ENCODE results near the gene PPFIA1. TPM values are rescaled to one million over a fixed set of nuclear protein-coding genes. Genes with fewer than 3 reads are reported as not detected.

PPFIA1 gene
- total and polyA plus RNA-seq, 2 experiments from 2014 or later: 34.1 to 48.1 TPM

DNA sequence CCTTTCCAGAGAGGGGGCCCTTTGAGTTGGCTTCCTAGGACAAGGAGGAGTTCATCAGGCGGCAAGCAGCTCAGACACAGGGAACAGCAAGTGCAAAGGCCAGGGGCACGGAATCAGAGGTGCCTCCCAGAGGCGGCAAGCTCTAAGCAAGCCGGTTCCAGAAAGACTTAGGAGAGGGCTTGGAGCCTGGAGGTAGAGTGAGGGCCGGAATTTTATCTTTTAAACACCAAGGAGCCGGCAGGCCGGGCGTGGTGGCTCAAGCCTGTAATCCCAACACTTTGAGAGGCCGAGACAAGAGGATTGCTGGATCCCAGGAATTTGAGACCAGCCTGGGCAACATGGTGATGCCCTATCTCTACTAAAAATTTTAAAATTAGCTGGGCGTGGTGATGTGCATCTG lies 40.8 kb upstream of the PPFIA1 start:
- TF ChIP-seq, protein P1, sequence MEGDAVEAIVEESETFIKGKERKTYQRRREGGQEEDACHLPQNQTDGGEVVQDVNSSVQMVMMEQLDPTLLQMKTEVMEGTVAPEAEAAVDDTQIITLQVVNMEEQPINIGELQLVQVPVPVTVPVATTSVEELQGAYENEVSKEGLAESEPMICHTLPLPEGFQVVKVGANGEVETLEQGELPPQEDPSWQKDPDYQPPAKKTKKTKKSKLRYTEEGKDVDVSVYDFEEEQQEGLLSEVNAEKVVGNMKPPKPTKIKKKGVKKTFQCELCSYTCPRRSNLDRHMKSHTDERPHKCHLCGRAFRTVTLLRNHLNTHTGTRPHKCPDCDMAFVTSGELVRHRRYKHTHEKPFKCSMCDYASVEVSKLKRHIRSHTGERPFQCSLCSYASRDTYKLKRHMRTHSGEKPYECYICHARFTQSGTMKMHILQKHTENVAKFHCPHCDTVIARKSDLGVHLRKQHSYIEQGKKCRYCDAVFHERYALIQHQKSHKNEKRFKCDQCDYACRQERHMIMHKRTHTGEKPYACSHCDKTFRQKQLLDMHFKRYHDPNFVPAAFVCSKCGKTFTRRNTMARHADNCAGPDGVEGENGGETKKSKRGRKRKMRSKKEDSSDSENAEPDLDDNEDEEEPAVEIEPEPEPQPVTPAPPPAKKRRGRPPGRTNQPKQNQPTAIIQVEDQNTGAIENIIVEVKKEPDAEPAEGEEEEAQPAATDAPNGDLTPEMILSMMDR (IDR thresholded peaks at IDR 0.05; ENCODE audit: low read depth, low read length): no peak
- Histone ChIP-seq H3K9me3 (ENCODE audit: low read depth) (no peaks in the 10 kb centered on the region), H3K27ac (no peak overlapping the region), H3K4me1 (ENCODE audit: low read depth) (no peaks in the 10 kb centered on the region), H3K4me3 (no peak overlapping the region), H3K27me3 (no peaks in the 10 kb centered on the region), H3K36me3 (no peaks in the 10 kb centered on the region)
- DNase-seq (ENCODE audit: low read depth in 1 of 2, low spot score in 1 of 2): no peak

DNA sequence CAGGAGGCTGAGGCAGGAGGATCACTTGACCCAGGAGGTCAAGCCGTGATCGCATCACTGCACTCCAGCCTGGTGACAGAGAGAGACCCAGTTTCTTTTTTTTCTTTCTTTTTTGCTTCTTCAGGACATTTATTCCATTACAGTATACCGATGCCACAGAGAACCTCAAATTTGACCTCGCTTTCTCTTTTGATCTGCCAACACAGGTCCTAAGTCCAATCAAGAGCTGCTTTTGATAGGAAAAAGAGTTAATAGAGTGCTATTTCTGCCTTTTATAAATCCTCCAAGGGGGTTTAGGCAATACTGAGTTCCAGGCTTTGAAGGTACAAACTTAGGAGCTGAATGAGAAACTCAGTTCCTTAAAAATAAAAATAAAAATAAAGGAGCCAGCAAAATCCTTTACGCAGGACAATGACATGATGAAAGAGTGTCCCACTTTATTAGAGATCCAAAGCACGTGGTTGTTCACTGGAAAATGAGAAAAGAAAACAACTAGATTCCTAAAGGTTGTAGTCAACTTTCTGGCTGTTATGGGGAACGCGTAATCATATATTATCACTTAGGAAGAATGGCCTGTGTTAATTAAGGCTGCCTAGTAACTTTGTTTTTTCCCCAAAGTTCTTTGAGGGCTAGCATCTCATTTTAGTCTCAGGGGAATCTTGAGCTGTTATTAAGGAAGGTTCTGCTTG lies 40.2 kb upstream of the PPFIA1 start:
- TF ChIP-seq, protein P1 (IDR thresholded peaks at IDR 0.05; ENCODE audit: low read depth, low read length): no peak
- DNase-seq (ENCODE audit: low read depth in 1 of 2, low spot score in 1 of 2): peak in 1 of 2 donors; percentile 27
- no peak overlapping the region for H3K4me3 ChIP-seq

DNA sequence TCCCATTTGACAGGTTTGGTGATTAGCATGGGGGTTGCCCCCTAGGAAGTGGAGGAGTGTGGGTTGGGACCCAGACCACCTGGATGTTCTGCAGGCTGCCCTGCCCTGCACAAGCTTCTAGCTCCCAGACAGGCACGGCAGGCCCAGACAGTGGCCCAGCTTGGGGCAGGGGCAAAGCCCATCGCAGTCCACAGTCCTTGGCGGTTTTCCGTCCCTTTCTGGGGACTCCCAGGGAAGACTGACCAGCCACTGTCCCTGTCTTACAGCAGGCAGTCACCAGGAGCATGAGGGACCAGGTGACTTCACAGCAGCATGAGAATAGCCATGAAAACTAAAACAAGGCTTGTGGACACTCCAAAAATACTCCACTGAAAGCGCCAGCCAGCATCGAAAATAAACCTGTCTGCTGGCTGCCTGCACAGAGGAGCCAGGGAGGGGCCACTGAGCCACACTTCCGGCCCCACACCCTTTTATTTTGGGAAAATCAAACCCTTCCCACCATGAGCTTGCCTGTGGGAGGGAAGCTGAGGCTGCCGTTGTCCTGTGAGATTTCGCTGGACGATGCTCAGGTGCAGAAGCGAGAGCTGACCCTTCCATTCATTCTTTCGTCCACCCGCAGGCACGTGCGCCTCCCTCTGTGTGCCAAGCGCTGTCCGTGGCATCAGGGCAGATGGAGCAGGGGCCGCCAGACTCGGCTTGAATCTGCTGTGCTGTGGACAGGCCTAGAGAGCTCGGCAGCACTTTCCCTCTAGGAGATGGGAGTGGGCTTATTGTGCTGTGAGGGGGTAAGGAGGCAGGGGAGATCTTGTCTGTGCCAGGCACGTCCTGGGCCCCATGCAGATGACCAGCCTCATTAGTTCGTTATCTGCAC lies 39.4 kb upstream of the PPFIA1 start:
- no peaks in the 10 kb centered on the region for H3K27me3 ChIP-seq
- H3K4me1 ChIP-seq (ENCODE audit: low read depth): no peaks in the 10 kb centered on the region
- H3K4me3 ChIP-seq: no peak overlapping the region
- no peaks in the 10 kb centered on the region for H3K9me3 ChIP-seq (ENCODE audit: low read depth)
- H3K27ac ChIP-seq: peak overlapping the region; percentile 45
- no peaks in the 10 kb centered on the region for H3K36me3 ChIP-seq
- TF ChIP-seq, protein P1 (IDR thresholded peaks at IDR 0.05; ENCODE audit: low read depth, low read length): no peak
- DNase-seq (ENCODE audit: low read depth in 1 of 2, low spot score in 1 of 2): no peak

More for the DNA sequence above, 40.2 kb upstream of the PPFIA1 start:
- H3K27me3 ChIP-seq: no peaks in the 10 kb centered on the region
- no peaks in the 10 kb centered on the region for H3K36me3 ChIP-seq
- no peaks in the 10 kb centered on the region for H3K9me3 ChIP-seq (ENCODE audit: low read depth)
- no peak overlapping the region for H3K27ac ChIP-seq
- no peaks in the 10 kb centered on the region for H3K4me1 ChIP-seq (ENCODE audit: low read depth)

DNA sequence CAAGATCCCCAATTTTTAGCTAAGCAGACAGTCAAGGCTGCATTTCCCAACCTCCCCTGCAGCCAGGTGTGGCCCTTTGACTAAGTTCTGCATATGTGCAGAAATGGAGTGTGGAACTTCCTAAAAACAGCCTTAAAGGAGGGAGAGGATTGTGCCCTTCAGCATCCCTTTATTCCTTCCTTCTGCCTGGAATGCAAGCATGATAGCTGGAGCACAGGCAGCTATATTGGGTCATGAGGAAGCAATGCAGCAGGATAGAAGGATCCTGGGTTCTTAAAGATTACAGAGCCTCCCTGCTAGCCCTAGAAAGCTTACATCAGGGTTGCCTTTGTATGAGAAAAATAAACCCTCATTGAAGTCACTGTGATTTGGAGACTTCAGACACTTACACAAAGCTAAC lies 37.5 kb upstream of the PPFIA1 start:
- no peak for DNase-seq (ENCODE audit: low read depth in 1 of 2, low spot score in 1 of 2)
- no peaks in the 10 kb centered on the region for H3K9me3 ChIP-seq (ENCODE audit: low read depth)
- no peak overlapping the region for H3K27ac ChIP-seq
- H3K4me3 ChIP-seq: no peak overlapping the region
- H3K4me1 ChIP-seq (ENCODE audit: low read depth): no peaks in the 10 kb centered on the region
- H3K27me3 ChIP-seq: no peaks in the 10 kb centered on the region
- TF ChIP-seq, protein P1 (IDR thresholded peaks at IDR 0.05; ENCODE audit: low read depth, low read length): no peak
- no peaks in the 10 kb centered on the region for H3K36me3 ChIP-seq

DNA sequence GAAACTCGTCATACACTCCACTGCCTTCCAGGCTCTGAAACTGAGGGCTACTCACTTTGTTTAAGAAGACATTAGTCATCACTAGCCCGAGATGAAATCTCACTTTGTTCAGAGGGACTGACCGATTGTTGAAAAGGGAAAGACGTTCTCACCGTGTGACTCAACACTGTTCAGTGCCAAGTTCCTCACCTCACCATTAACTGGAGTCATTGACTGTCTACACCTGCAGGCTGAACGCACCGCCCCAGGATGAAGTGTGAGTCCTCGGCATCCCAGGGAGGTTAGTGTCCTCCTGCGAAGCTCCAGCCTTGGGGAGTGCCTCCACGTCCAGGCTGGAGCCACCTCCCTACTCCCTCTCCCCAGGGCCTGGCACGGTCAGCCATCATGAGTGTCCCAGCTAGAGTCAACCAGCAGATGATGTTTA lies 37.0 kb upstream of the PPFIA1 start:
- peak in 1 of 2 donors; percentile 69 for DNase-seq (ENCODE audit: low read depth in 1 of 2, low spot score in 1 of 2)
- Histone ChIP-seq H3K36me3 (no peaks in the 10 kb centered on the region), H3K4me1 (ENCODE audit: low read depth) (no peaks in the 10 kb centered on the region), H3K9me3 (ENCODE audit: low read depth) (no peaks in the 10 kb centered on the region), H3K27me3 (no peaks in the 10 kb centered on the region), H3K4me3 (no peak overlapping the region), H3K27ac (no peak overlapping the region)
- TF ChIP-seq, protein P1 (IDR thresholded peaks at IDR 0.05; ENCODE audit: low read depth, low read length): no peak
